HTERT RPE-1 (cell line): Measurements from ENCODE around the gene TMX3.

ENCODE experiments used
- in situ Hi-C: fragments of 300-500 bp; cut with MboI; formaldehyde crosslinking; loops from 4 replicates; pipeline ENCODE4 v1.14.3; 2020; ENCODE audit warnings: low sequenced_read_pairs

Gene TMX3, protein sequence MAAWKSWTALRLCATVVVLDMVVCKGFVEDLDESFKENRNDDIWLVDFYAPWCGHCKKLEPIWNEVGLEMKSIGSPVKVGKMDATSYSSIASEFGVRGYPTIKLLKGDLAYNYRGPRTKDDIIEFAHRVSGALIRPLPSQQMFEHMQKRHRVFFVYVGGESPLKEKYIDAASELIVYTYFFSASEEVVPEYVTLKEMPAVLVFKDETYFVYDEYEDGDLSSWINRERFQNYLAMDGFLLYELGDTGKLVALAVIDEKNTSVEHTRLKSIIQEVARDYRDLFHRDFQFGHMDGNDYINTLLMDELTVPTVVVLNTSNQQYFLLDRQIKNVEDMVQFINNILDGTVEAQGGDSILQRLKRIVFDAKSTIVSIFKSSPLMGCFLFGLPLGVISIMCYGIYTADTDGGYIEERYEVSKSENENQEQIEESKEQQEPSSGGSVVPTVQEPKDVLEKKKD

DNA sequence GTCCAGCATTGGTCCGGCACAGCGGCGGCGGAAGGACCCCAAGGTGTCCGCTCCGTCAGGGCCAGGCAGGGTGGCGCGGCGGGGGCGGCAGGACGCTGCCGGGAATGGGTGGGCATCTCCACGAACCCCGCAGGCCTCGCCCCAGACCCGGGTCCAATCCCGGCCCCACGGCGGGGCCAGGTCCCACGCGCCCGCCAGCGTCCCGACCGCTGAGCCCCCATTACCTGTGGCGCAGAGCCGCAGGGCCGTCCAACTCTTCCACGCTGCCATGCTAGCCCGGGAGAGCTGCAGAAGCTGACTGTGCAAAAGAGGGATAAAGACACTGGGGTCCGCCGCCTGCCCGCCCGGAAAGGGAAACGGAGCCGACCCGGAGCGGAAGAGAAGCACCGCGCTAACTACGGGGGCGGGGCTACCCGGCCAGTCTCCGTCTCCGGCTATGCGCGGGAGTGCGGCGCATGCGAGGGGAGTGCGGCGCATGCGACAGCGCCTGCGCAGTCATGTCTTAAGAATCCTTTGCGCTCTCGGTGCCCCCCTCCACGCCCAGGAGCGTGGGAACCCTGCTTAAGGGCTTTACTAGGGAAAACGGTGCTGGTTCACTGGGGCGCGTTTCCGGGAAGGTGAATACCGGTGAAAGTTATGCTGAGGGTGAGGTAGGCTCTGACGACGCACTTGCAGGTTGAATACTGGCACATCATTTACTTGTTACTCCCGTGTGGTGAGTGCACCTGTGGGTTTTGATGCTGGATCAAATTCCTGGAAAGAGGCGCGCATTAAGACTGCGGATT lies at the start of gene TMX3:
TSS of gene TMX3 (minus strand) at position 397 of the 785 bp plus-strand sequence. CDS start at position 270, 127 bp downstream.
- in situ Hi-C loops, result no loop called here

DNA sequence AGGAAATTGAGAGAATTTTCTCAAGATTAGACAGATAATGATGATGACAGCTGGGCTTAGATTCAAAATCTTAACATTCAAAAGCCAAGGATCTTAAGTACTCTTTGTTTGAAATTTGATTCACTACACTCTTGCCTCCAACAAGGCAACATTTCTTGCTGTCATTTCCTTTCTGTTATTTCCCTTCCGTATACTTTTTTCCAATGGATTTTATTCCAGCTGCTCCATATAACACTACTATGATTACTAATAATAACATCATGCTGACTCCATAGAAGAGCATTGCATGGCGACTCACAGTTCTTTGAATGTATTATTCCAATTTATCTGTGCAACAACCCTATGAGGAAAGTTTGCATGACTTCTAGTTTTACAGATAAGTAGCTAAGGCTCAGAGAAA lies 49.1 kb upstream of the TMX3 start:
- in situ Hi-C loops, result no loop called here

DNA sequence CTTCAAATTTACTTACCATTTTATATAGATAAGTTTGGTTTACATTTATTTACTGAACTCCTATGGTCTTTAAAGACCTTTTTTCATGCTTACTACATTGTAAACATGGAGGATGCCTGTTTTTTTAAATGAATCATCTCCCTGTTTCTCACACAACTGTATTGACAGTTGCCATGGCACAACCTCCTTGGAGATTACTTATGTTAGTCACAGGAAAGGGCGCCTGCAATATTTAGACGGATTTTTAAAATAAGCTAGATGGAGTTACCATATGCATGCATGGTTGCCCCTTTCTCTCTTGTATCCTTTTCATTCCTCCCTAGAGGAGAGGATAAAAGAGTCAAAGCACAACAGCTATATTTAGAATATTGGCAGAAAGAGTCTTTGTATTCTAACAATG lies 48.2 kb upstream of the TMX3 start:
- in situ Hi-C loops, result no loop called here

DNA sequence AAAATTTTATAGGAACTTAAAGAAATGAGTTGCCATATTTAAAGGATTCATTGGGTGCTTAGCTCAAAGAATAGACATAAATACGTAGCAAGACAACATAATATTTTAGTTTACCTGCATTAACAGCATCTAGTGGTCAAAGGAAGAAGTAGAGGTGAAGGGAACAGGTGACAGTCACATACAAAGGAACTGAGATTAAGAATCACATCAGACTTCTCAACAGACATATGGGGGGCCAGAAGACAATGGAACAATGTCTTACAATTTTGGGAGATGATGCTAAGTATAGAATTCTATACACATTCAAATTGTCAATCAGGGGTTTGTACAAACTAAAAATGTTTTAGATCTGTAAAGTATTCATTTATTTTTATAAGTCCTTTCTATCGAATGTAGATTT lies 44.4 kb upstream of the TMX3 start:
- in situ Hi-C loops, result no loop called here

DNA sequence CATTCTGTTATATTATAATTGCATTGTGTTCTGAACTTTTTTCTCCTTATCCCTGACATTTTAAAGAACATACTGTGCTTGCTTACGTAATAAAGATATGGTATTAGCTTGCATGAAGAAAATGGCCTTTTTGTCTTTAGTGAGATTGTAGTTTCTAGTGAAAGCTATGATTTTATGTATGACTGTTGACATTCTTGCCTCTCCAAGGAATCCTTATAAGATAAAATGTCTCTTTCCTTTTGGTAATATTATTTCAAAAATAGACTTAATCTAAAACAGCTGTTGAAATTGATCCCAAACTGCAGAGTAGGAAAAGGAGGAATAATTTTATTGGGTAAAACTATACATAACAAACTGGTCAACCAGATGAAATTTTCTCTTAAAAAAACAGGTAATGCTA lies 42.2 kb upstream of the TMX3 start:
- in situ Hi-C loops, result no loop called here

DNA sequence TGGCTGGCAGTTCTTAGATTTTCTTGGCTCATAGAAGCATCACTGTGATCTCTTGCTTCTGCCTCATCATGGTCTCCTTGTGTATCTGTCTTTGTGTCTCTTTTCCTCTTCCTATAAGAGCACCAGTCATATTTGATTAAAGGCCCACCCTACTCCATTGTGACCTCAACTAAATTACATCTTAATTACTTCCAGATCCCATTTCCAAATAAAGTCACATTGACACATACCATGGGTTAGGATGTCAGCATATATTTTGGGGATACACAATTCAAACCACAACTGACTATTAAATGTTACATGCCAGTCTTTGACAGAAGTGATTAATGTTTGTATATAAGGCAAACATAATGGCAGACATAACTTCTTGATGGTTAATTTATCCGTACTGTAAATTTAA lies 27.3 kb upstream of the TMX3 start:
- in situ Hi-C loops, result no loop called here

DNA sequence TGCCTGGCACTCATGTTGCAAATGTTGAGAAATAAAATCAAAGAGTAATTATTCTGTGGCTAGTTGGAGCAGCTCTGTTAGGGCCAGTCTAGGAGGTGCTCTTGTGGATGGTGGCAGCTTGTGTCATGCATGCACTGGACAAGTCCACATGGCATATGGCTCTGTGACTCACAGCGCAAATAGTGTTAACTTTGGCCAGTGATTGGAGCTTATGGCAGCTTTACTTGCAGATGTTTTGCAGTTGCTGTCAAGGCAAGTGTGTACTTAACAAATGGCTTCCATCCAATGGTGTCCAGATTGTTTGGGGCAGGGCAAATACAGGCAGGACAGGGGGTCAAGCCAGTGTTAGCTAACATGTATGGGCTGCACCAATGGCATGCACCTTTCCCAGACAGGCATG lies 26.1 kb upstream of the TMX3 start:
- in situ Hi-C loops, result no loop called here

DNA sequence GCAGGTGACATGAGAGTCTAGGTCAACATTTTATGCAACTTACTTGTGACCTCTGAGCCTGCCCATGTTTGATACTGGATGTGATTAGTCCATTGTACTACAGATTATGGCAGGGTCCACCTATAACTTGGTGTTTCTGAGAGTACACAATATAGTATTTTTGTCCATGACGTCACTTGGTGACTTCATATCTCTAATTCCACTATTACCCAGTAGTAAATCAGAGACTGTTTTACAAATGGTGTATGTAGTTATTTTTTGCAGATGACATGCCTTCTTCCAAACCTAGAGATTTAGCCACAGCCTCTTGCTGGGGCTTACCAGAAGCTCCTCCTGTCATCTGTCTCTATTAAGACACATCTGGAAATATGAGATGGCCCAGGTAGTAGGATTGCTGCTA lies 24.6 kb upstream of the TMX3 start:
- in situ Hi-C loops, result no loop called here

DNA sequence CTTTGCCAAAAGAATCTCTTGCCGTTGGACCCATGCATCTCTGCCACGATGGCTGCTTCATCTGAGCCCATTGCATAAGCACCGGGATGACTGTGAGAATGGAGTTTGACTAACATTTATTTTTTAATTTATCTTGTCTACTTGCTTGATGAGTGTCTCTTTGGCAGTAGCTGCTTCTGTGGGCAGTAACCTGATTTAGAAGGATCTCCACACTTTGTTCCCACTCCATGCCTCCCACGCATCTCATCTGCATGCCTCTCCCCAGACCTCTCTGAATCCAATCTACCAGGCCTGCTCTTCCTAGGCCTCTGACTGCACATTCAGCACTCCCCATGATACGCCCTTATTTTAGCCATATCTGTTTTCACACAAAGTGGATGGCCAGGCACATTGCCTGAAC lies 23.7 kb upstream of the TMX3 start:
- in situ Hi-C loops, result no loop called here

DNA sequence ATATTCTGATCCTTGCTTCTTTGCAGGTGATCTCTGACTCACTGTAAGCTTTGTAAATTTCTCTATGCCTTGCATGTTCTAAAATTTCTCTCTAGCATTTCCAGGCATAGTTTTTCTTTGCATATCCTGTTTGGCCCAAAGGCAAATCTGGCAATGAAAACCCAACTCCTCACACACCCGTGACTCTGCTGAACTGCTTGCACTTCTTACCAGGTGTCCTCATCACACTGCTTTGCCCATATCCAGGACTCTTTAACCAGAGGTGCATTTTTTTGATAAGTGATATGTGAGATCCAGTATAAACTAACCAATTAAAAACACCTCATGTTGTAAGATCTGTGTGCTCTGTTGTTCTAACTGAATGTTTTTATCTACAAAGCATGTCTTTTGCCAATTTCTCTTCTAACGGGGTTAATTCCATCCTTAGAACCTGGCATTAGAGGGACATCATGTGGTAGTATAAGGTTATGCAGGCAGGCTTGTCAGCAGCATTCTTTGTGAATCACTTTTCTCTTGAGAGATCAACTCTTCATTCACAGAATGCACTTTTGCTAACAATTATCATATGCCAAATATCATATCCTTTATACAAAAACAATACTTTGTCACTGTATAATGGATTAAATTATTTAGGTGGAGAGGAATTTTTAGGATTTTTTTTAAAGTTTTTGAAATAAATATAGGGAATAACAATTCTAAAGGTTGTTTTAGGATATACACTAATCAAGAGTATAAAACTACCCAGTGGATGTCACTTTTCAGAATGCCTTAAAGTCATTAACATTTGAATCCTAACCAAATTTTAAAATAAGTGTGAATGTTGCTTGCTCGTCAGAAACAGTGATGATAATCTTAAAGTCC lies 20.8 kb upstream of the TMX3 start:
- in situ Hi-C loops, result no loop called here

DNA sequence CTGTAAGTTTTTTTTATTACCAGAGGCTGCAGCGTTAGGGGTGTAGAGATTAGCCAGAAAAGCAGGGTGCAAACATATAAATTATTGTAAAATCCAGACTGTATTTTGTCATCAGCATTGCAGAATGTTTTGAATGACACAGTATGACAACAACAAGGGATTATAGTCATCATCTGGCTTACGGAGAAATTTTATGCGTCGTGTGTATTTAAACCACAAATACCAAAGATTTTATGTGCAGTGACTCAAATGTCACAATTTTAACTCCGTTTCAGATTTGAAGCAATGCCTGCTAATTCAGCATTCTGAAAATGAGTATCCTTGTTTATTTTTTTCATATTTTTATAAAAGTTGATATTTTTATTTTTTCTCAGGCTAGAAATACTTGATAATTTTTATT lies 19.4 kb upstream of the TMX3 start:
- in situ Hi-C loops, result no loop called here

DNA sequence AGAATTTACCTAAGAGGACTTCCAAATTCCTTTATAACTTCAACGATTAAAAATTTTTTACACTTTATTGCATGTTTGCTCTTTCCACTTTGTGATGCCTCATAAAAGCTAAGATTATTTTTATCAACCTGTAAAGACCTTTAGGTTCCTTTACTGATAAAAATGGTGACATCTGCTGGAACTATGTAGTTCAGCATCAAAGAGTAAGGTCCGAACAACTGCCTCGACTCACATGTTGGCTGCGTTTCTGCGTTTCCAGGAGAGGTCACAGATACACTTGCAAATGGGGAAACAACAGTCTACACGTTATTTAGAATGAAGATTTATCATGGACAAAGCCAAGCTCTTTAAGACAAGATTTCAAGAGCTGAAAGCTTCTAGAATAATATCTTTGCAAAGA lies 18.8 kb upstream of the TMX3 start:
- in situ Hi-C loops, result no loop called here

DNA sequence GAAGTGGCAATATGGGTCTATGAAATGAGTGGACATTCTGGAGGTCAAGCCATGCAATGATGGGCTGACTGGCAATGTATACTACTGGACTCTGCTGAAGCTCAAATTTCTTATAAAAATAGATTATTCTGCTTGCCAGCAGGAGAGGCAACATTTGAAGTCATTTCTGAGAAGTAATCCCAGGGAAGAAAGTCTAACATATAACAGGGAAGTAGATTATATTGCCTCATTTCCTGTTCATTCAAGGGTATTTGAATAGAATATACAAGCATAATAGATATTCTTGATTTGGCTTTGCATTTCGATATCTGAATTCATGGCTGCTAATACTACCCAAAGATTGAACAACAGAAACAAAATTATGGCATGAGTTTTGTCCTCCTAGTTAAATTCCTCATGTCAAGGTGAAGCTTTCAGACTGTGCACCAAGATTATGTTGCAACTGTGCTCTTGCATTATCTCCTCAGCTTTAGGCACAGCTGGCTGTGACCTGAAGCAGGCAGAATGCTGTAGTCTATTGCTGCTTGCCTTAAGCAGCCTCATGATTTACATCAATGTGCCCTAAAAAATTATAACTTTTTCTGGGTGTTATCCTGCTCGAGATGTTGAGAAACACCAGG lies 13.3 kb upstream of the TMX3 start:
- in situ Hi-C loops, result no loop called here

DNA sequence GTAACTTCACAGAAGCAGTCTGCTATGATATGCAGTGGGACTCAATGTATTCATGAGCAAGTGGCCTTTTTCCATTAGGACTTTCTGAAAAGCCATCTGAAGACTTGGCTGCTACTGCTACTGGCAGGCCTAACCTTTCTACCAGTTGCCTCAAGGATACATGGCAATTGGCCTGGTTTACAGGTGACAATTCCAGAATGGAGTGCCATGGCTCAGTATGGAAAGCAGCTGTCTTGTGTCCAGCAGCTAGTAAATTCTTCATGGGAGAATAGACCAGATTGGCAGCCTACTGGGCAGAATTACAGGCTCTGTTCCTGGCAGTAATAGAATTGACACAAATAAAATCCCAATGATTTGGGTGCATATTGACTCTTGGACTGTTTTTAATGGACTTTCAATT lies 12.6 kb upstream of the TMX3 start:
- in situ Hi-C loops, result no loop called here

DNA sequence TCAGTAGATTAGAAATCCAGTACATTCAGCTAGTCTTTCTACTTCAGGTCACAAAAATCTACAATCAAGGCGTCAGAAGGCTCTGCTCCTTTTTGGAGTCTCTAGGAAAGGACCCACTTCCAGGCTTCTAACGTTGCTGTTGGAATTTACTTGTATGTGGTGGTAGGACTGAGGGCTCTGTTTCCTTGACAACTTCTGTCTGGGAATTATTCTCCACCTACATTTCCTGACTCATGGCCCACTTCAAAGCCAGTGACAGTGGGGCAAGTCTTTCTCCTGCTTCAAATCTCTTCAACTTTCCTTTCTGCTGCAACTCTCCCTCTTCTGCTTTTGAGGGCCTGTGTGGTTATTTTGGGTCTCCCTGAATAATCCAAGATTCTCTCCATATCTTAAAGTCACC lies 10.4 kb upstream of the TMX3 start:
- in situ Hi-C loops, result no loop called here

DNA sequence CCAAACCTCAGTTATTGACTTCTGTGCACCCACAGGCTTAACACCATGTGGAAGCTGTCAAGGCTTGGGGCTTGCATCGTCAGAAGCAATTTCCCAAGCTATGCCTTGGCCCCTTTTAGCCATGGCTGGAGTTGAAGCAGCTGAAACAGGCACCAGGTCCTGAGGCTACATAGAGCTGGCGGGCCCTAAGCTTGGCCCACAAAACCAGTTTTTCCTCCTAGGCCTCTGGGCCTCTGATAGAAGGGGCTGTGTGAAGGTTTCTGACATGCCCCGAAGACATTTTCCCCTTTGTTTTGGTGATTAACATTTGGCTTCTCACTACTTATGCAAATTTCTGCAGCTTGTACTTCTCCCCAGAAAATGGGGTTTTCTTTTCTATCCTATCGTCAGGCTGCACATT lies 9.1 kb upstream of the TMX3 start:
- in situ Hi-C loops, result no loop called here

DNA sequence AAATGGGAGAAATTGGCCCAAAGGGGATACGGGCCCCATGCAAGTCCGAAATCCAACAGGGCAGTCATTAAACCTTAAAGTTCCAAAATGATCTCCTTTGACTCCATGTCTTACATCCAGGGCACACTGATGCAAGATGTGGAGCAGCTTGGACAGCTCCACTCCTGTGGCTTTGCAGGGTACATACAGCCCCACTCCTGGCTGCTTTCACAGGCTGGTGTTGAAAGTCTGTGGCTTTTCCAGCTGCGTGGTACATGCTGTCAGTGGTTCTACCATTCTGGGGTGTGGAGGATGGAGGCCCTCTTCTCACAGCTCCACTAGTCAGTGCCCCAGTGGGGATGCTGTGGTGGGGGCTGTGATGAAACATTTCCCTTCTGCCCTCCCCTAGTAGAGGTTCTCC lies 8.6 kb upstream of the TMX3 start:
- in situ Hi-C loops, result no loop called here

DNA sequence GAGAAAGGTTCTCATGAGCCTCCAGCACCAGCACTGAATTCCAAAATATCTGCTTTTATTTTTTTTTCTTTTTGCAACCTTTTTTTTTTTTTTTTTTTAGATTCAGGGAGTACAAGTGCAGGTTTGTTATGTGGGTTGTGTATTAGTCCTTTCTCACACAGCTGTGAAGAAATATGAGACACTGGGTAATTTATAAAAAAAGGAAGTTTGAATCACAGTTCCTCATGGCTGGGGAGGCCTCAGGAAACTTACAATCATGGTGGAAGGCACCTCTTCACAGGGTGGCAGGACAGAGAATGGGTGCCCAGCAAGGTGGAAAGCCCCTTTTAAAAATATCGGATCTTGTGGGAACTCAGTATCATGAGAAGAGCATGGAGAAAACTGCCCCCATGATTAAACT lies 7.9 kb upstream of the TMX3 start:
- in situ Hi-C loops, result no loop called here

DNA sequence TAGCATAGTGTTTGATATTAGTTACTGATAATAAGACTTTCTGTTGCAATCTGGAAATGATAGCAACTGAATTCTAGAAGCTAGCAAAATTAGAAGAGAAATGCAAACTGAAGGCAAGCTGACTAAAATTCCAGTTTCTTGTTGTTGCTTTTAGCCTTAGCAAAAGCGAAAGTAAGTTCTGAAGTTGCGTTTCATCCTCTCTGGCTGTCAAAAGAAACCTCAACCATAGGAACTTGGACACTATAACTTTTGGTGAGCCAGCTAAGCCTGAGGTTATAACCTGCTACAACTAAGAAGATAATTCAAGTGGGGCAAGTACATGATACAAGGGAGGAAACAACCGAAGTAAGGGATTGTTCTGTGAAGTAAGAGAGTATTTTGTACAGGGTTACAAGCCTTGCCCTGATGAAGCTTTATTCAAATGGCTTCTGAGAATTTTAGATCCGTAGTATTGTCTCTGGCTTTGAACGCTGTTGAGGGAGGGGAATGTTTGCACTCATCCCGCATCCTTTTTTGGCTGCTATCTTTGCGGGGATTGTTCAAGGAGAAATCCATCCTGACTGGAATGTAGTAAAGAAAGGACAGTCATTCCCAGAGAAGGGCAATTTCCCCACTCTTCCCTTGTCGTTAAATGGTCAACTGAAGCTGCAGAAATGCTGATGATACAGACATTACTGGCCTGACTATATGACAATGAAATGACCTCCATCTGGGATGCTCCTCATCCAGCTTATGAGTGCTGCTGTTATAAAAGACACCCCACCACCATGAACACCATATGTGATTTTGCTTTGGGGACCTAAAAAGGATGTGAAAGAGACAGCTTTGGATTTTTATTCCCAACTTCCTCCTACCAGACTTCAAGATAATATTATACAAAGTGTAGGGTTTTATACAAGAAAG lies 7.0 kb upstream of the TMX3 start:
- in situ Hi-C loops, result no loop called here

DNA sequence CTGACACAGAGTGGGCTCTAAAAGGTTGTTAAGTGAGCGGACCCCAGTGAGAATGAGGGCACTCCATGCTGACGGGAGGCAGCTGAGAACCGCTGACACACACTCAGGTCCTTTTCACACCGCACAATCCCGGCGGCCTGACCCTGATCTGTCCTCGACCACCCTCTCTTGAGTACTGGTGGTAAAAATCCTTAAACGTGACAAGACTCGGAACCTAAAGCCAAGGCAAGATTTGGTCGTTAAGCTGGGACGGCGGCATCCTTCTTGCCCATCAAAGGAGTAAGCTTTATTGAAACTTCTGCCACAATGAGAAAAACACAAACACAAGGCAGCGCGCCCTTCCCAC lies 569 bp downstream of the TMX3 start:
- in situ Hi-C loops, result no loop called here
